ENCODE results near the gene TNRC6B. TPM values are rescaled to one million over a fixed set of nuclear protein-coding genes. Genes with fewer than 3 reads are reported as not detected.
"Not testable (repeated sequence)": the region's sequence is repeated elsewhere in the genome, so short reads cannot be mapped to it uniquely, and the experiment has no call there.

The TNRC6B gene, protein sequence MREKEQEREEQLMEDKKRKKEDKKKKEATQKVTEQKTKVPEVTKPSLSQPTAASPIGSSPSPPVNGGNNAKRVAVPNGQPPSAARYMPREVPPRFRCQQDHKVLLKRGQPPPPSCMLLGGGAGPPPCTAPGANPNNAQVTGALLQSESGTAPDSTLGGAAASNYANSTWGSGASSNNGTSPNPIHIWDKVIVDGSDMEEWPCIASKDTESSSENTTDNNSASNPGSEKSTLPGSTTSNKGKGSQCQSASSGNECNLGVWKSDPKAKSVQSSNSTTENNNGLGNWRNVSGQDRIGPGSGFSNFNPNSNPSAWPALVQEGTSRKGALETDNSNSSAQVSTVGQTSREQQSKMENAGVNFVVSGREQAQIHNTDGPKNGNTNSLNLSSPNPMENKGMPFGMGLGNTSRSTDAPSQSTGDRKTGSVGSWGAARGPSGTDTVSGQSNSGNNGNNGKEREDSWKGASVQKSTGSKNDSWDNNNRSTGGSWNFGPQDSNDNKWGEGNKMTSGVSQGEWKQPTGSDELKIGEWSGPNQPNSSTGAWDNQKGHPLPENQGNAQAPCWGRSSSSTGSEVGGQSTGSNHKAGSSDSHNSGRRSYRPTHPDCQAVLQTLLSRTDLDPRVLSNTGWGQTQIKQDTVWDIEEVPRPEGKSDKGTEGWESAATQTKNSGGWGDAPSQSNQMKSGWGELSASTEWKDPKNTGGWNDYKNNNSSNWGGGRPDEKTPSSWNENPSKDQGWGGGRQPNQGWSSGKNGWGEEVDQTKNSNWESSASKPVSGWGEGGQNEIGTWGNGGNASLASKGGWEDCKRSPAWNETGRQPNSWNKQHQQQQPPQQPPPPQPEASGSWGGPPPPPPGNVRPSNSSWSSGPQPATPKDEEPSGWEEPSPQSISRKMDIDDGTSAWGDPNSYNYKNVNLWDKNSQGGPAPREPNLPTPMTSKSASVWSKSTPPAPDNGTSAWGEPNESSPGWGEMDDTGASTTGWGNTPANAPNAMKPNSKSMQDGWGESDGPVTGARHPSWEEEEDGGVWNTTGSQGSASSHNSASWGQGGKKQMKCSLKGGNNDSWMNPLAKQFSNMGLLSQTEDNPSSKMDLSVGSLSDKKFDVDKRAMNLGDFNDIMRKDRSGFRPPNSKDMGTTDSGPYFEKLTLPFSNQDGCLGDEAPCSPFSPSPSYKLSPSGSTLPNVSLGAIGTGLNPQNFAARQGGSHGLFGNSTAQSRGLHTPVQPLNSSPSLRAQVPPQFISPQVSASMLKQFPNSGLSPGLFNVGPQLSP (N-terminal part only)
- total RNA-seq = 19.3 TPM

DNA sequence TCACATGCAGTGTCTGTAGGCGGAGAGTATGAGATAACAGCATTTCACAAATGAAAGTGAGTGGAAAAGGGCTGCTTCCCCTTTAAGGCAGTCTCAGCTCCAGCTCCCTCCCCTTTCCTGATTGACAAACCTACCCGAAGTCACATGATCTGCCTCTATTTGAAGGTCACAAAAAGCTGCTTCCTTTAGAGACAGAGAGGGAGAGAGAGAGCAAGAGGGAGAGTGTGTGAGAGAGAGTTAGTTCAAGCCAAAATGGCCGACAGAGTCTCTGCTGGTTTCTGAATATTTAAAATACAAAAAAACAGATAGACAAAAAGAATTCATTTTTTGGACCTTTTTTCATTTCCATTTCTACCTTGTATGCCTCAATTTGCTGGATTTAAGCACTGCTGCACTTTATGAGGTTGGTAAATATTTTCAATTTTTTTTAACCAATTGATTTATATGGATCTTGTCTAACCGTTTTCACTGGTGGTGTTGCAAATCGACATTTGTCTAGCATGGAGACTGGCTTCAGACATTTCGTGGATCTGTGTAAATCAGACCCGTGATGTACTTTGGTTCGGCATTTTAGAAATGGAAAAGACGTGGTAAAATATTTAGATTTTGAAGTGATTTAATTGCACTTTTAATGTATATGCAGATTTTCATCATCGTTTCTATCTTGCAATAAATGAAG lies at the start of gene TNRC6B:
TSS of gene TNRC6B (plus strand) at position 188 of the 679 bp plus-strand sequence. CDS start at position 399, 211 bp downstream.
- ATAC-seq = peak; percentile 96

DNA sequence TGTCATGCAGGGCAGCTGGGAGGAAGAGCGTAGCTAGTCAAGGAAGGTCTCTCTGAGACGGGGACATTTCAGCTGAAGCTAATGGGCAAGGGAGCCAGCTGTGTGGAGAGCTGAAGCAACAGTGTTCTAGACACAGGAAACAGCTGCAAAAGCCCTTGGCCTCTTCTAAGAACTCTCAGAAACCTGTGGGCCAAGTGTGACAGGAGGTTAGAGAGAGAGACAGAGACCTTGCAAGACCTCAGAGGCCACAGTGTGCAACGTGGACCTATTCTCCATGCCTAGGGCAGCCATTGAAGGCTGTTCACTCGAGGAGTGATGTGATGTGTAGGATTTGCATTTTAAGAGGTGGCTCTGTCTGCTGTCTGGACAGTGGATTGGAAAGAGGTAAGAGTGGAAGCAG lies 48.7 kb upstream of the TNRC6B start:
- ATAC-seq = no peak

DNA sequence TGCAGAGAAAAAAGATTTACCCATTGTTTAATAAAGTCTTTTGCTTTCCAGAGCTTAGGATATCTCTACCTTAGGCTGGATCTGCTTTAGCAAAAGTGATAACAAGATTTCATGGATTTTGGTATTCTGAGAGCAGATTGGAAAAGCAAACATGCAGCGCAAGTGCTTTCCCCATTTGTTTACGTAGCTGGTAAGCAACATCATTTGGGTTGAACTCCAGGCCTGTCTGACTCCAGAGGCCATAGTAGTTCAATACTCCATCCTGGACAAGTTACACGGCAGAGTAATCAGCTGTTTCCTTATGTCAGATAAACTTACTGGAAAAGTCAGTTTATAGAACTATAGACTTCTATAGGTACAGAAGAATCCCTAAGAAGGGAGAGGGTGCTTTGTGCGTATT lies 40.6 kb upstream of the TNRC6B start:
- ATAC-seq = no peak

DNA sequence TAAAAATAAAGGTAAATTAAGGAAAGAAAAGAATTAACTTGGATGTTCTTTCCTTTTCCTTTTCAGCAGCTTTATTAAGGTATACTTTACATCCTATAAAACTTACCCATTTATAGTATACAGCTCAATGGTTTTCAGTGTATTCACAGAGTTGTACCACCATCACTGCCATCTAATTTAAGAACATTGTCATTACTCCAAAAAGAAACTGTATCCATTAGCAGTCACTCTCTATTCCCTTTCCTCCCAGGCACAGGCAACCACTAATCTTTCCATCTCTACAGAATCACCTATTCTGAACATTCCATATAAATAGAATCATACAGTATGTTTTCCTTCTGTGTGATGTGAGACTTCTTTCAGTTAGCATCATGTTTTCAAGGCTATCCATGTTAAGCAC lies 38.9 kb upstream of the TNRC6B start:
- no peak for ATAC-seq

DNA sequence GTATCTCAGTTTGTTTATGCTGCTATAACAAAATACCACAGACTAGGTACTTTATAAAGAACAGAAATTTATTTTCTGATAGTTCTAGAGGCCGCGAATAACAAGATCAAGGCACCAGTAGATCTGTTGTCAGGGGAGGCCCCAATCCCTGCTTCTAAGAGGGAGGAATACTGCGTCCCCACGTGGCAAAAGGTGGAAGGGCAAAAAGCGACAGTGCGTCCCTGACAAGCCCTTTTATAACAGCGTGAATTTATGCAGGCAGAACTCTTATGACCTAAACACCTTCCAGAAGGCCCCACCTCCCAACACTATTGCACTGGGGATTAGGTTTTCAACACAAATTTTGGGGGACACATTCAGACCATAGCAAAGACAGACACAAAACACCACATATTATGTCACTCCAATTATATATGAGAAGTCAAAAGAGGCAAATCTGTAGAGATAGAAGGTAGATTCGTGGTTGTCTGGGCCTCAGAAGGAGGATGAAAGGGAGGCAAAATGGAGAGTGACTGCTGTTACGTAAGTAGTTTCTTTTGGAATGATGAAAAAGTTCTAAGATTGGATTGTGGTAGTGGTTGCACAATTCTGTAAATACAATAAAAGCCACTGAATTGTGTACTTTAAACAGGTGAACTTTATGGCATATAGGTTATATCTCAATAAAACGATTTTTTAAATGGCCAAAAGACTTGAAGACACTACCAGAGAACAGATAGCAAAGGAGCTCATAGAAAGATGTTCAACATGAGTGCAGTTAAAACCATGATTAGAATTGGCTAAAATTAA lies 30.1 kb upstream of the TNRC6B start:
- ATAC-seq = no peak

DNA sequence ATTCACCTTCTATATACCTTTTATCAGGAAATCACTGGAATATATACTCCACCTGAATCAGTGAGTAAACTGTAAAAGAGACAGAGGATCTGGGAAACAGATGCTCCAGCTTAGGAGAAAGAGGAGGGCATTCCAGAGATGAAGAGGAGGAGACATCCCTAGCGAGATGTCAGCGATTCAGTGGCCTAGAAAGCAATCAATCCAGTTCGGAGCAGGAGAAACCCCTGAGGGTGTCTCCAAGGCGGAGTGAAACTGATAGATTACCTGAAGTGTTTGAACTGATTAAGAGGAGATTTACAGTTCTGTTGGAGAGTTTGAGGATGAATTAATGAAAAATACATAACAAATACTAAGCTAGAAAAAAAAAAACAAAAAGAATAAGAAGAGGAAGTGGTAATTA lies 24.5 kb upstream of the TNRC6B start:
- ATAC-seq = no peak

DNA sequence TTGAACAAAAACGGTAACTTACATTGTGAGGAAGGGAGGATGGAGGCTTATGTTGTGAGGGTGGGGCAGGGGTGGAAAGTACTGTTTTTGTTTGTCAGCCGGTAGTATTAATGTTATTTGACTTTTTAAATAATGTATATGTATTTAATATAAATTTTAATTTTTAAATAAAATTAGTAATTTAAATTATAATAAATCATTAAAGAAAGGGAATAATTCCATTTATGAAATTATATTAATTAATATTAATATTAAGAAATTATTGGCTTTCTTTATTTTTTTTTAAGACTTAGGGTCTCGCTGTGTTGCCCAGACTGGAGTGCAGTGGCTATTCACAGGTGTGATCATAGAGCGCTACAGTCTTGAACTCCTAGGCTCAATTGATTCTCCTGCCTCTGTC lies 24.0 kb upstream of the TNRC6B start:
- ATAC-seq = no peak

DNA sequence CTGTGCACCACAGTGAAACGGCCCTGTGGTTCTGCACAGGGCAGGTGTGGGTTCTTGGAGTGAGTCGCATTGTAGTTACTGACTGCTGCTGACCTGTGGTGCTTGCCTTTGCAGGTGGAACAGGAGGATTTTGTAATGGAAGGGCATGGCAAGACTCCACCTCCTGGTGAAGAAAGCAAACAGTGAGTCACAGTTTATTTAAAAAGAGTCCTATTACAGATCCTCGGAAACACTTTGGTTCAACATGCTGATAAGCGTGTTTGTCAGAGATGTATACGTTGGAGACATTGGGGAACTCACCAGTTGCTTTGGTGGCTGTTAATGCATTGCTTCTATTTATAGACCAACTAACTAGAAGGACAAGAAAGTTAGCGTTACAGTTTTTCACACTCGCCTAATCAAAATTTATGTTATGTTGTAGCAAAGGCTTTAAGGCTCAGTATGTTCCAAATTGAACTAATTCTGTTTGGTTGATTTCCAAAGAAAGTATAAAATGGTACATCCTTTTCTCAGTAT lies 21.7 kb upstream of the TNRC6B start:
- peak; percentile 90 for ATAC-seq

DNA sequence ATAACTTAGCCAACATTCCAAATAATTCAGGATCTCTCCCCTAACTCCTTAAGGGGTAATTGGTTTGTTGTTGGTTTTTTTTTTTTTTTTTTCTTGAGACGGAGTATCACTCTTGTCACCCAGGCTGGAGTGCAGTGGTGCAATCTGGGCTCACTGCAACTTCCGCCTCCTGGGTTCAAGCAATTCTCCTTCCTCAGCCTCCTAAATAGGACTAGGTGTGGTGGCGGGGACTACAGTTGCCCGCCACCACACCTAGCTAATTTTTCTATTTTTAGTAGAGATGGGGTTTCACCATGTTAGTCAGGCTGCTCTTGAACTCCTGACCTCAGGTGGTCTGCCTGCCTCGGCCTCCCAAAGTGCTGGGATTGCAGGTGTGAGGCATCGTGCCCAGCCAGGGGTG lies 21.0 kb upstream of the TNRC6B start:
- ATAC-seq = not testable (repeated sequence)

DNA sequence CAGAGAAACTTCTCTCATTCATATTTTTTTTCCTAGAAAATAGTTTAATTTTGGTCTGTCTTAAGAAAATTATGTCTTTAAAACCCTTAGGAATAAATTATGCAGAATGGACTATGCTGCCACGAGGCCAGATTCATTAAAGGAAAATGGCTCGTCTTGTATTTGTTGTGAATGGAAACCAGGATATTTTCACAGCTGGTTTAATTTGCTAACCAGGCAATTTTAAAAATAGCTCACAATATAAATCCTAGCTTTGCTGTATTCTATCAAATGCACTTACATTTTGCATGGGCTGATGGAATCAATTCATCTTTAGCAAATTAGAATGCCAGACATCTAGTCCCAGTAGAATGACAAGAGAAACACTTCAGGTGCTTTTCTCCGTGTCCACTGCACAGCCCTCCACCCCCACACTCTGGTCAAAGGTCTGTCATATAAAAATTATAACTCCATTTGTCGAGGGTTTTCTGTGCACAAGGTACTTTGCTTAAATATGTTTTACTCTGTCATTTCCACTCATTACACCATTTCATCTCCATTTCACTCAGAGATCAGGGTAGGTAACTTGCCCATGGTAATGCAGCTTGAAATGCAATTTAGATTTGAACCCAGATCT lies 20.3 kb upstream of the TNRC6B start:
- ATAC-seq = no peak

DNA sequence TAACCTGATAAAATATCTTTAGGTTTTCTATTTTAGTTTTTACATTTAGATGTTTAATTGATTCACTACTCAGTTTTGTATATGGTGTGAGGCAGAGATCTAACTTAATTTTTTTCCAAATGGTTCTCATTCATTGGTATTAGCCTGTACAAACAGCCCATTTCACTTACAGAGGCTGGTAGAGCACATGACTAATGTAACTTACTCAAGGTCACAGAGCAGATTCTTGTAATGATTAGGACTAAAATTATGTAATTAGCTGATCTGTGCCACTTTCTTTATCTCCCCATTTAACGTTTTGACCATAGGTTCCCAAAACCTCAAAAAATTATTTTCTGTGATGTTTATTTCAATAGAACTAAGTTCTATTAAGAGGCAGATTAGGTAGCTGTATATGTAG lies 16.5 kb upstream of the TNRC6B start:
- no peak for ATAC-seq

DNA sequence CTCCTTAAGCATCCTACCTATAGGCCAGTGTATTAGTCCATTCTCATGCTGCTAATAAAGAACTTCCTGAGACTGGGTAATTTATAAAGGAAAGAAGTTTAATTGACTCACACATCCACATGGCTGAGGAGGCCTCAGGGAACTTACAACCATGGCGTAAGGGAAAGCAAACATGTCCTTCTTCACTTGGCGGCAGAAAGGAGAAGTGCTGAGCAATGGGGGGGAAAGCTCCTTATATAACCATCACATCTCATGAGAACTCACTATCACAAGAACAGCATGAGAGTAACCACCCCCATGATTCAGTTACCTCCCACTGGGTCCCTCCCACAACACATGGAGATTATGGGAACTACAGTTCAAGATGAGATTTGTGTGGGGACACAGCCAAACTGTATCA lies 12.2 kb upstream of the TNRC6B start:
- ATAC-seq = not testable (repeated sequence)

DNA sequence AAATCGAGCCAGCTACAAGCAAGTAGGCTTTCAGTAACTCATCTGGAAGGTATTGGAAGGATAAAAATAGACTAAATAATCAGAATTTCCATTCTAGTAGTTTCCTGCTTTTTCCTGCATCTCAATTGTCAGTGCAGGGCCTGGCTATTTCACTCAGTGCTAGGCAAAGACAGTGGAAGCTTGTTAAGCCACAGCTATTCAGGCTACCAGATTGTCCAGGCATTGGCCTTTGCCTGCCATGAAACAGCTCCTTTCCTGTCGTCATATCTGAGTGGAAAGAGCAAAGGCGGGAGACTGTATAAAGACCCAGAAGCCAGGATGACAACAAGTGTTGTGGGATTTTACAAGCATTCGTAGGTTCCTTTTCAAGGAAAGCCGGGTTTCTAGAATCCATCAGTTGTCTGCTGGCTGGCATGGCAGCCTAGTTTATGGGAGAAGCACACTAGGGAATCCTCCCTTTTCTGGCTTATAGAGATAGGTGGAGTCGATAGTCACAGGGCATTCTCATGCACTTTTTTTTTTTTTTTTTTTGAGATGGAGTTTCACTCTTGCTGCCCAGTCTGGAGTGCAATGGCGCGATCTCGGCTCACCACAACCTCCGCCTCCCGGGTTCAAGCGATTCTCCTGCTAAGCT lies 2.0 kb upstream of the TNRC6B start:
- no peak for ATAC-seq

DNA sequence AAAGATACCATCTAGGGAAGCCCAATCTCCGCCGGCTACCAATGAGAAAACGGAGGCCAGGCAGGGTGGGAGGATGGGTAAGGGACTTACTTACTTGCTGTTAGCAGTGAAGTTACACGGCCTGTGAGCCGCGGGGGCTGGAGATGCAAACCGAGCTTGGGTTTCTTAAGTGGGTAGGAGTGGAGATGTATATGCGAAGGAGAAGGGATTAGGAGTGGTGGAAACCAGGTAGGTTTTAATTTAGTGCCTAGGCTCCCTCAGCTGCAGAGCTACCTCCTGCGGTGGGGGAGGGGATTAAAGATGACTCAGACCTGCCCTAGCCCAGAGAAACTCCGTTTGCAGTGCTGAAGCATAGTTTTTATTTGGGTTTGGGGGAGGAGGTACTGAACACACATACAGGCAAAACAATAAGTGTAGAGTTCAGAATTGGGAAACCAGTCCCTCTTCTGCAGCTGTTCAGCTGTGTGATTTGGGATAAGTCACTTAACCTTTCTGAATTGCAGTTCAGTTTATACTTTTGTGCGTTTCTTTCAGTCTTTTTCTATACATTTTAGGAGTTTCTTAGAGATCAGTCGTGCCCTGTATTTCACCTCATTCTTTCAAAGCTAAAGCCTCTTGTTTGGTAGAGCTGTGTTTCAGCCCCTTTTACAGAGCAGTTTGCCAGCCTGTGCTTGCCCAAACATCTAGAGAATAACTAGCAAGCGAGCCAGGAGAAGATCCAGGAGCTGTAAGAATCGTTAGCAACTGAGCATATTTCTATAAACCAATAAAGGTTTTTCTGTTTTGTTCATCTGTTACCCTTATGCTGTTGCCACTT lies 596 bp upstream of the TNRC6B start:
- peak; percentile 70 for ATAC-seq

DNA sequence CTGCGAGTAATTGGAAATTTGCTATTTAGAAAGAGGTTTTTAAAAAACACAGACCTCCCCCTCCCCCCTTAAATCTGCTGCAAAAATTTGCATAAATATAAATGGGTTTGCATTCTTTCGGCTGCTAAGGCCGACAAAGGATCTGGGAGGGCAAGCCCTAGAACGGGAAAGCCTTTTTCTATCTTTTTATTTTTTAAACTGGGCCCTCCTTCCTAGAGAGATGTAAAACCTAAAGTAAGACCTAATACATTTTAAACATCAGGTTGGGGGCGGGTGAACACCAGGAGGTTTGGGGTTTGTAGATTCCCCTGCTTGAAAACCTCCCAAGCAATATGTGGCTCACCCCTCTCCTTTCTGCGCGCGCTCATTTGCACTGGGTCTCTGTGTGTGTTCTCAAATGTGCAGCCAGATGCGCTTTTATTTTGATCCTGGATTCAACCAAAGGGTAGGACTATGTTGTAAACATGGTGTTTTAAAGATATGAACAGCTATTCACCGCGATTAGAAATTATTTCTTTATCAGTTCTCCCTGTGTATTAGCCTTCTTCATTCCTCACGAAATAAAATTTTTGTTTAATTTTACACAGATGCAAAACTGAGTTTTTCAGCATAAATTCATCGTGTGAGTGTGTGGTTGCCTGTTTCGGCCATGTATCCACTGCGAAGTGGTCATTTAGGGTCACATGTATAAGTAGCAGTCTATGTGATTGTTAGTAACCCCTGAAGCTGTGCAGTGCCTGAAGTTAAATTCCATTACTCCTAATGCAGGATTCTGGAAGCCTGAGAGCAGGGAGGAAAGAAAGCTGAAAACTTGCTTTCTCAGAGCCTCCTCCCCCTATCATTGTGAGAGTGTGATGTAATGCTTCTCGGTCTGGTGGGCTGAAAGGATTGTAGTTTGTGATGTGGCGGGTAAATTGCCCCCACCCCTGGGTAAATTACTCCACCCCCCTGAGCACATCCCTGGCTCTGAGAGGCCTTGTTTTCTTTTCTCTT lies 988 bp downstream of the TNRC6B start:
- ATAC-seq = no peak

DNA sequence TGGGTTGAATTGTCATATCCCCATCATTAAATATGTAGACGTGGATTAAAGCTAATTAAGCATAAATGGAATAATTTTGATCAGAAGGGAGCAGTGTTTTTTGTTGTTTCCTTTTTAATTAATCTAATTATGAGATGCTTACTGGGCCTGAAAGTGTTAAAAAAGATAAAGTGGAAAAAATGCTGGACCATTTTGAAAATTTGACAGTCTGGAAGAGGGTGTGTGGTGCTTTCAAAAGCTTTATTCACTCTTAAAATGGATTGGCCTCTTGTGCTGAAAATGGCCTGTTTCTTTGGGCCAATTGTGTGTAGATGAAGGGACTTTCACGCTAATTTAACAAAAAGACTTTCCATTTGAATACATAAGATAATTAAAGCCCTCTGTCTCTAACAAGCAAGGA lies 1.8 kb downstream of the TNRC6B start:
- ATAC-seq = no peak

DNA sequence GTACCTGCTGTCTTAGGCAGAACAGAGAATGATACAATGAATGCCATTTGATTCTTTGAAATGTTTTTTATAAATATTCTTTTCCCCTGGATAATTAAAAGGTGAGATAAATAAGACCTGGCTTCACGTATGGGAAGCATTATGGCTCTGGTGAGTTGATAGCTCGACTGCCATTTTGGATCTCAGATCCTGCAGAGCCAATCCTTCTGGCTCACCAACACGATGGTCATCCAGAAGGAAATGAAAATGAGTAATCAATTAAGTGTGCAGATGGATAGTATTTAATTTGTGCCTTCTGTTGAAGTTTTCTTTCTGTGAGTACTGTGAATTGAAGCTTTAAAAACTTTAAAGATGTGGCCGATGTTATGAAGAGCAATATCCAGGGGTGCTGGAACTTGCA lies 2.7 kb downstream of the TNRC6B start:
- no peak for ATAC-seq

DNA sequence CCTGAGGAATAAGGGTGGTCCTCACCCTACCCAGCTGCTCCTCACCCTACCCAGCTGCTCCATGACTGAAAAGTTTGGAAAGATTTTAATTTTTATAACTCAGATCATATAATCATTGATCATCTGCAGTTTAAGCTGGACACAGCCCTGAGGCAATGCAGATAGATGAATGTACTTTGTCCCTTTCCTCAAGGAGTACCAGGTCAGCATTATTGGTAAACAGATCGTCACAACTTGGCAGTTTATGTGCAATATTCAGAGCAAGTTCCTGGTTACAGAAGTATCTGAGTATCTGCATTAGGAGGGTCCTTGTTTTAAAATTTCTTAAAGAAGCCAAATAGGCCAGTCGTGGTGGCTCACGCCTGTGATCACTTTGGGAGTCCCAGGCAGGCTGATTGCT lies 3.6 kb downstream of the TNRC6B start:
- no peak for ATAC-seq
